Neural cell (in vitro differentiated cells): ENCODE measurements around the gene KLHL2. TPM values are rescaled to one million over a fixed set of nuclear protein-coding genes. Genes with fewer than 3 reads are reported as not detected.

Experiments used
- H2AFZ ChIP-seq: fragments of 200-600, 300-800 bp; sonication (generic), shearing (Covaris generic); 2 replicates; pipeline ENCODE4 v1.6.0; 2014; ENCODE audit warnings: low read depth, mild to moderate bottlenecking, antibody characterized with exemption, low read length, moderate library complexity
- H3F3A ChIP-seq: fragments of 200-600 bp; shearing (Covaris generic); 2 replicates; pipeline ENCODE4 v1.6.1; 2016; ENCODE audit warnings: mild to moderate bottlenecking, moderate library complexity, mixed read lengths, antibody characterized with exemption, low read length; ENCODE audit not compliant: insufficient read depth, poor library complexity, severe bottlenecking
- H3K27ac ChIP-seq: fragments of 200-600, 300-800 bp; sonication (generic), shearing (Covaris generic); 2 replicates; pipeline ENCODE4 v1.5.1; 2014; ENCODE audit warnings: mild to moderate bottlenecking, low read length, moderate library complexity
- H3K27me3 ChIP-seq: fragments of 300-800, 200-600 bp; sonication (generic), shearing (Covaris generic); 2 replicates; pipeline ENCODE4 v1.6.0; 2014; ENCODE audit warnings: mild to moderate bottlenecking, low read depth, low read length, moderate library complexity; ENCODE audit not compliant: insufficient read depth
- H3K36me3 ChIP-seq: fragments of 300-800, 200-600 bp; sonication (generic), shearing (Covaris generic); 2 replicates; pipeline ENCODE4 v1.5.1; 2014; ENCODE audit warnings: mild to moderate bottlenecking, antibody characterized with exemption, low read length, moderate library complexity; ENCODE audit not compliant: insufficient read depth
- H3K4me2 ChIP-seq: fragments of 300-800, 200-600 bp; sonication (generic), shearing (Covaris generic); 2 replicates; pipeline ENCODE4 v1.6.0; 2014; ENCODE audit warnings: mild to moderate bottlenecking, low read length
- H3K4me3 ChIP-seq: fragments of 300-800, 200-600 bp; sonication (generic), shearing (Covaris generic); 2 replicates; pipeline ENCODE4 v1.5.1; 2014; ENCODE audit warnings: mild to moderate bottlenecking, low read length, moderate library complexity
- H3K79me2 ChIP-seq: fragments of 200-600 bp; shearing (Covaris generic); replicated peaks from 2 replicates; pipeline ENCODE4 v1.6.0; 2014; ENCODE audit warnings: mild to moderate bottlenecking, low read length, moderate library complexity; ENCODE audit not compliant: insufficient read depth
- H3K9ac ChIP-seq: fragments of 300-800, 200-600 bp; sonication (generic), shearing (Covaris generic); 2 replicates; pipeline ENCODE4 v1.6.1; 2016; ENCODE audit warnings: mild to moderate bottlenecking, low read length, mixed read lengths
- H3K9me2 ChIP-seq: fragments of 200-600 bp; shearing (Covaris generic); 2 replicates; pipeline ENCODE4 v1.6.1; 2016; ENCODE audit warnings: mild to moderate bottlenecking, low read length, mixed read lengths; ENCODE audit not compliant: insufficient read depth
- H3K9me3 ChIP-seq: fragments of 200-600, 300-800 bp; sonication (generic), shearing (Covaris generic); 2 replicates; pipeline ENCODE4 v1.6.1; 2016; ENCODE audit warnings: mild to moderate bottlenecking, mixed run types, low read length, moderate library complexity, mixed read lengths
- H4K20me1 ChIP-seq: fragments of 200-600 bp; shearing (Covaris generic); 2 replicates; pipeline ENCODE4 v1.6.1; 2016; ENCODE audit warnings: mild to moderate bottlenecking, mixed run types; ENCODE audit not compliant: insufficient read depth
- CTCF ChIP-seq: fragments of 450-650 bp; IDR thresholded peaks from 2 replicates; pipeline ENCODE4 v1.5.1; 2014; ENCODE audit warnings: antibody characterized with exemption, mild to moderate bottlenecking, moderate library complexity; ENCODE audit not compliant: poor library complexity, severe bottlenecking
- EP300 ChIP-seq: fragments of 450-650 bp; conservative IDR thresholded peaks from 2 replicates; pipeline ENCODE4 v1.6.1; 2014; ENCODE audit warnings: antibody characterized with exemption, mild to moderate bottlenecking, moderate library complexity; ENCODE audit not compliant: poor library complexity, severe bottlenecking
- EZH2 ChIP-seq: fragments of 200-600, 300-800 bp; shearing (Covaris generic), sonication (generic); IDR thresholded peaks from 2 replicates; pipeline ENCODE4 v1.6.1; 2014; ENCODE audit warnings: antibody characterized with exemption, low read length, borderline replicate concordance, mild to moderate bottlenecking; ENCODE audit not compliant: insufficient read depth, poor library complexity, severe bottlenecking
- MXI1 ChIP-seq: fragments of 450-650 bp; conservative IDR thresholded peaks from 2 replicates; pipeline ENCODE4 v1.6.1; 2014; ENCODE audit warnings: antibody characterized with exemption, mild to moderate bottlenecking; ENCODE audit not compliant: poor library complexity, severe bottlenecking
- POLR2AphosphoS5 ChIP-seq: IDR thresholded peaks from 2 replicates; pipeline ENCODE4 v1.6.1; 2012
- RAD21 ChIP-seq: fragments of 450-650 bp; conservative IDR thresholded peaks from 2 replicates; pipeline ENCODE4 v1.6.1; 2014; ENCODE audit warnings: antibody characterized with exemption, mild to moderate bottlenecking, moderate library complexity
- REST ChIP-seq: IDR thresholded peaks from 2 replicates; pipeline ENCODE4 v1.6.1; 2012; ENCODE audit warnings: borderline replicate concordance
- SMC3 ChIP-seq: fragments of 450-650 bp; conservative IDR thresholded peaks from 2 replicates; pipeline ENCODE4 v1.6.1; 2014; ENCODE audit warnings: antibody characterized with exemption, mild to moderate bottlenecking, moderate library complexity; ENCODE audit not compliant: poor library complexity
- TAF1 ChIP-seq: IDR thresholded peaks from 2 replicates; pipeline ENCODE4 v1.6.1; 2012; ENCODE audit warnings: low read depth
- polyA plus RNA-seq: library from polyadenylated mRNA; depleted of rRNA; stranded (reverse); fragments of >200 nt; gene quantifications from 2 replicates; pipeline ENCODE4 v1.2.3, GENCODE V29; 2014

KLHL2 gene
- polyA plus RNA-seq, 1 donor from 2014 or later, result 42.8 TPM

GRCh38 chr4:165289423-165289785 lies 82.0 kb downstream of the KLHL2 start:
- TF ChIP-seq EP300 (no peak), REST (no peak), MXI1 (no peak)
- H3K27ac ChIP-seq, result no peak overlapping the region

GRCh38 chr4:165293061-165293460 lies 85.7 kb downstream of the KLHL2 start:
- no peak overlapping the region for H3K4me3 ChIP-seq
- H3K27me3 ChIP-seq, result no peaks in the 10 kb centered on the region
- no peaks in the 10 kb centered on the region for H3F3A ChIP-seq
- TF ChIP-seq POLR2AphosphoS5 (no peak), REST (no peak), CTCF (no peak), EP300 (no peak), TAF1 (no peak), SMC3 (no peak), EZH2 (no peak), MXI1 (no peak), RAD21 (no peak)
- H3K79me2 ChIP-seq, result no peaks in the 10 kb centered on the region
- H3K9me2 ChIP-seq, result no peaks in the 10 kb centered on the region
- H3K36me3 ChIP-seq, result no peaks in the 10 kb centered on the region
- no peaks in the 10 kb centered on the region for H3K9me3 ChIP-seq
- no peaks in the 10 kb centered on the region for H4K20me1 ChIP-seq
- no peak overlapping the region for H3K4me2 ChIP-seq
- no peak overlapping the region for H3K27ac ChIP-seq
- no peak overlapping the region for H3K9ac ChIP-seq
- H2AFZ ChIP-seq, result no peak overlapping the region

More at GRCh38 chr4:165289423-165289785, 82.0 kb downstream of the KLHL2 start:
- Histone ChIP-seq H3K79me2 (no peaks in the 10 kb centered on the region), H3F3A (no peaks in the 10 kb centered on the region), H4K20me1 (no peaks in the 10 kb centered on the region), H3K27me3 (no peaks in the 10 kb centered on the region), H3K4me2 (no peak overlapping the region), H3K4me3 (no peak overlapping the region), H3K9me3 (no peaks in the 10 kb centered on the region), H3K9ac (no peak overlapping the region), H3K36me3 (no peaks in the 10 kb centered on the region), H3K9me2 (no peaks in the 10 kb centered on the region), H2AFZ (no peak overlapping the region)
